ENCODE results near the gene FAM180B. TPM values are rescaled to one million over a fixed set of nuclear protein-coding genes. Genes with fewer than 3 reads are reported as not detected.

The FAM180B gene
- total and polyA plus RNA-seq, 10 of the 15 experiments (the other 5 are each of a cell fraction or from before 2014, with no cell fraction given): 0.04 to 0.34 TPM; not detected in 8

- TF ChIP-seq BRCA1 (IDR thresholded peaks at IDR 0.05; ENCODE audit: low read depth, low read length) (peak; percentile 51; the same call in 1 of the 2 replicates), YY1 (IDR thresholded peaks at IDR 0.05; ENCODE audit: low read depth, low read length) (peak; percentile 95), KLF5 (IDR thresholded peaks at IDR 0.05; ENCODE audit: partially characterized antibody) (peak; percentile 39), MYC (IDR thresholded peaks at IDR 0.05; ENCODE audit: insufficient read depth, insufficient read length, insufficient replicate concordance, low read length, severe bottlenecking) (peak; percentile 44), ZNF217 (IDR thresholded peaks at IDR 0.05) (0 out of 2 replicates have a peak, but pooled peaks have one; percentile 29), CHD2 (IDR thresholded peaks at IDR 0.05; ENCODE audit: borderline replicate concordance, low read depth, low read length) (peak; percentile 95), MAX (IDR thresholded peaks at IDR 0.05; ENCODE audit: low read depth, low read length) (peak; percentile 10; the same call in 1 of the 2 replicates), NR2C1 (IDR thresholded peaks at IDR 0.05) (peak; percentile 46), ZBTB11 (CRISPR knock-in tag; IDR thresholded peaks at IDR 0.05) (no peak), TCF3 (IDR thresholded peaks at IDR 0.05; ENCODE audit: borderline replicate concordance, insufficient read depth, low read depth, low read length) (peak; percentile 70), STAT1 (conservative IDR thresholded peaks at IDR 0.05) (no peak), POU2F2 (IDR thresholded peaks at IDR 0.05; ENCODE audit: borderline replicate concordance, low read depth, low read length) (0 out of 3 replicates have a peak, but pooled peaks have one; percentile 44), RB1 (IDR thresholded peaks at IDR 0.05; ENCODE audit: borderline replicate concordance) (peak; percentile 78; the same call in 1 of the 2 replicates), PKNOX1 (IDR thresholded peaks at IDR 0.05) (0 out of 2 replicates have a peak, but pooled peaks have one; percentile 2), LARP7 (IDR thresholded peaks at IDR 0.05) (peak; percentile 94), RCOR1 (conservative IDR thresholded peaks at IDR 0.05; ENCODE audit: low read depth, low read length) (peak; percentile 79; the same call in 1 of the 2 replicates), KAT2A (conservative IDR thresholded peaks at IDR 0.05; ENCODE audit: control insufficient read depth, low read depth, low read length) (no peak), POLR2AphosphoS5 (IDR thresholded peaks at IDR 0.05; ENCODE audit: low read length) (peak; percentile 69; the same call in 1 of the 2 replicates), SMARCA5 (IDR thresholded peaks at IDR 0.05) (peak; percentile 48; the same call in 1 of the 2 replicates), PAX5 (IDR thresholded peaks at IDR 0.05; ENCODE audit: borderline replicate concordance, low read depth, low read length) (no peak), POLR2A (IDR thresholded peaks at IDR 0.05; ENCODE audit: low read depth, low read length) (peak; percentile 95), MXI1 (IDR thresholded peaks at IDR 0.05; ENCODE audit: low read depth, low read length) (peak; percentile 51; the same call in 1 of the 2 replicates), IKZF1 (conservative IDR thresholded peaks at IDR 0.05) (peak; percentile 64), CBX5 (IDR thresholded peaks at IDR 0.05; ENCODE audit: low read depth) (no peak)
Observed at GRCh38 chr11:47565340-47566148, 20.9 kb upstream of the FAM180B start, which contains the start of gene PTPMT1 (continued).

Measured in GM12878 (cell line).